Measurements from ENCODE around the gene RGR.
"Not testable (repeated sequence)": the region's sequence is repeated elsewhere in the genome, so short reads cannot be mapped to it uniquely, and the experiment has no call there.

Gene RGR

DNA sequence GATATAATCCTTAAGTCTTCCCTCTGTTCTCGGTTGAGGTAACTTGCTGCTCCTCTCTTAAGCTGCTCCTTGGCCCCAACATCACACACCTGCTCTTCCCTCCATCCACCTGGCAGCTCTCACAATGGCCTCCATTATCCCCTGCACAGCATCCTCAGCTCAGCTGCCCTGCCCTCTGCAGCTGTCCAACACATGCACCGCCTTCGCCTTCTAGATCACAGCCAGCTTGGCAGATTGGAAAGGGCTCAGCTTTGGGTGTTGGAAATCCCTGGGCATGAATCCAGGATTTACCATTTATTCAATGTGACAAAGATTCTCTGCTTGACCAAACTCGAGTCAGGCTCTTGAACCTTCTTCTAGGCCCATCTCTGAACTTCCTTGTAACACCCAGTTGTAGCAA lies 20.6 kb downstream of the RGR start:
- TF ChIP-seq, protein P1, sequence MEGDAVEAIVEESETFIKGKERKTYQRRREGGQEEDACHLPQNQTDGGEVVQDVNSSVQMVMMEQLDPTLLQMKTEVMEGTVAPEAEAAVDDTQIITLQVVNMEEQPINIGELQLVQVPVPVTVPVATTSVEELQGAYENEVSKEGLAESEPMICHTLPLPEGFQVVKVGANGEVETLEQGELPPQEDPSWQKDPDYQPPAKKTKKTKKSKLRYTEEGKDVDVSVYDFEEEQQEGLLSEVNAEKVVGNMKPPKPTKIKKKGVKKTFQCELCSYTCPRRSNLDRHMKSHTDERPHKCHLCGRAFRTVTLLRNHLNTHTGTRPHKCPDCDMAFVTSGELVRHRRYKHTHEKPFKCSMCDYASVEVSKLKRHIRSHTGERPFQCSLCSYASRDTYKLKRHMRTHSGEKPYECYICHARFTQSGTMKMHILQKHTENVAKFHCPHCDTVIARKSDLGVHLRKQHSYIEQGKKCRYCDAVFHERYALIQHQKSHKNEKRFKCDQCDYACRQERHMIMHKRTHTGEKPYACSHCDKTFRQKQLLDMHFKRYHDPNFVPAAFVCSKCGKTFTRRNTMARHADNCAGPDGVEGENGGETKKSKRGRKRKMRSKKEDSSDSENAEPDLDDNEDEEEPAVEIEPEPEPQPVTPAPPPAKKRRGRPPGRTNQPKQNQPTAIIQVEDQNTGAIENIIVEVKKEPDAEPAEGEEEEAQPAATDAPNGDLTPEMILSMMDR (IDR thresholded peaks at IDR 0.05), result no peak

GRCh38 chr10:84267503-84268126 lies 22.8 kb downstream of the RGR start:
- peaks cover 26% of the 10 kb centered on the region for H3K27me3 ChIP-seq
- H3K36me3 ChIP-seq, result no peaks in the 10 kb centered on the region
- no peak overlapping the region for H3K4me3 ChIP-seq (ENCODE audit: low read depth in 1 of 2, low read length in 1 of 2)
- TF ChIP-seq, protein P1 (IDR thresholded peaks at IDR 0.05), result no peak
- no peak overlapping the region for H3K27ac ChIP-seq
- H3K9me3 ChIP-seq, result no peaks in the 10 kb centered on the region
- no peaks in the 10 kb centered on the region for H3K4me1 ChIP-seq (ENCODE audit: control insufficient read depth in 1 of 2, insufficient read depth in 1 of 2, low read depth in 1 of 2, low read length in 1 of 2)

More for the DNA sequence above, 20.6 kb downstream of the RGR start:
- Histone ChIP-seq H3K27ac (no peak overlapping the region), H3K4me3 (ENCODE audit: low read depth in 1 of 2, low read length in 1 of 2) (no peak overlapping the region), H3K9me3 (no peaks in the 10 kb centered on the region), H3K36me3 (no peaks in the 10 kb centered on the region), H3K27me3 (peaks cover 21% of the 10 kb centered on the region), H3K4me1 (ENCODE audit: control insufficient read depth in 1 of 2, insufficient read depth in 1 of 2, low read depth in 1 of 2, low read length in 1 of 2) (no peaks in the 10 kb centered on the region)

DNA sequence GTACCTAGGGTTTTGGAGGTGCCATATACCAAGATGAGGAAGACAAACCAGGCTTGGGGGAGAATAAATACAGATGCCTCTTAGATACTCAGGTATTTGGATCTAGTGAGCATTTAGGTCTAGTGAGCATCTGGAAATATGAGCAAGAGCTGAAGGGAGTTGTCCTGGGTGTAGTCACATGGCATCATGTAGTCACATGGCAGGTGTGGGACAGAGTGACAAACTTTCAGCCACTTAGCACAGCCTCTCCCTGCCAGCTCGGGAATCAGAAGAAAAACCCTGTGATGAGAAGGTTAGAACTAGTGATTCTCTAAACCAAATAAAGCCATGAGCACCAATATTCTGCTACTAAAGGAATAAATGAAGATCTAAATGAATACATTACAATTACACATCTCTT lies 24.3 kb downstream of the RGR start:
- TF ChIP-seq, protein P1 (IDR thresholded peaks at IDR 0.05), result no peak
- H3K27ac ChIP-seq, result no peak overlapping the region

DNA sequence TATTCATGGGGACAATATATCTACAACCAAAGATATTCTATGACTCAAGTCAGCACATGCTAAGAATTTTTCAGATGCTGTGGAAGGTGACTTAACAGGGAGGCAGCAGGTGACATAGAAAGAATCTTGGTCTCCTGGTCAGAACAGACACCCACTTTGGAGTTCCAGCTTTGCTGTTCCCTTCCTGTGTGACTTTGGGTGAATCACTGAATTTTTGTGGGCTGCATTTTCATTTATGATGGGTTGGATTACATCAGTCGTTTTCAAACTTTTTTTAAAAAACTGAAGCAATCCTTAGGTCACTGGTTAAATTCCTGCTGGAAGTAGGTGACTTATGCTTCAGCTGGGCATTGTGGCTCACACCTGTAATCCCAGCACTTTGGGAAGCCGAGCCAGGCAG lies 24.9 kb downstream of the RGR start:
- TF ChIP-seq, protein P1 (IDR thresholded peaks at IDR 0.05), result no peak
- Histone ChIP-seq H3K27me3 (peaks cover 13% of the 10 kb centered on the region), H3K9me3 (no peaks in the 10 kb centered on the region), H3K27ac (no peak overlapping the region), H3K36me3 (no peaks in the 10 kb centered on the region), H3K4me3 (ENCODE audit: low read depth in 1 of 2, low read length in 1 of 2) (no peak overlapping the region), H3K4me1 (ENCODE audit: control insufficient read depth in 1 of 2, insufficient read depth in 1 of 2, low read depth in 1 of 2, low read length in 1 of 2) (no peaks in the 10 kb centered on the region)

More for the DNA sequence above, 24.3 kb downstream of the RGR start:
- H3K4me3 ChIP-seq (ENCODE audit: low read depth in 1 of 2, low read length in 1 of 2), result no peak overlapping the region
- no peaks in the 10 kb centered on the region for H3K4me1 ChIP-seq (ENCODE audit: control insufficient read depth in 1 of 2, insufficient read depth in 1 of 2, low read depth in 1 of 2, low read length in 1 of 2)
- H3K36me3 ChIP-seq, result no peaks in the 10 kb centered on the region
- H3K27me3 ChIP-seq, result peaks cover 18% of the 10 kb centered on the region
- H3K9me3 ChIP-seq, result no peaks in the 10 kb centered on the region

DNA sequence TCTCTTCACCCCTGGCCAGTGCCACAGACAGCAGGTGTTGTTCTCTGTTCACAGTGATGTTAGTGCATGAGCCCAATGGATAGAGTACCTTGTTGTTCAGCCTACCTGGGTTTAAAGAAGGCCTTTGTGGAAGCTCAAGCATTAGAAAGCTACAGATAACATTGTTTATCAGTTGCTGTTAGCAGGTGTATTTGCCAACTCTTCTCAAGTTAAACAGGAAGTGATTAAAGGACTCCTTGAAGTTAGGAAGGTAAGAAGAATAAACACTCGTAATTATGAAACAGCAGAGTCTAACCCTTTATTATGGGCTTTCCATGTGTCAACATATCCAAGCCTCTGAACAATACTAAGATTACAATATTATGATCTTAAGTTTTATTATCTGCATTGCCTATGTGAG lies 25.9 kb downstream of the RGR start:
- TF ChIP-seq, protein P1 (IDR thresholded peaks at IDR 0.05), result no peak
- Histone ChIP-seq H3K4me1 (ENCODE audit: control insufficient read depth in 1 of 2, insufficient read depth in 1 of 2, low read depth in 1 of 2, low read length in 1 of 2) (no peaks in the 10 kb centered on the region), H3K4me3 (ENCODE audit: low read depth in 1 of 2, low read length in 1 of 2) (no peak overlapping the region), H3K9me3 (no peaks in the 10 kb centered on the region), H3K36me3 (no peaks in the 10 kb centered on the region), H3K27me3 (peaks cover 6% of the 10 kb centered on the region), H3K27ac (no peak overlapping the region)

GRCh38 chr10:84279876-84280475 lies 35.1 kb downstream of the RGR start:
- H3K9me3 ChIP-seq; H3K27ac ChIP-seq; H3K4me1 ChIP-seq (ENCODE audit: control insufficient read depth in 1 of 2, insufficient read depth in 1 of 2, low read depth in 1 of 2, low read length in 1 of 2); H3K4me3 ChIP-seq (ENCODE audit: low read depth in 1 of 2, low read length in 1 of 2); H3K27me3 ChIP-seq; H3K36me3 ChIP-seq: not testable (repeated sequence)

All from neutrophil (primary cell).